Measurements from ENCODE around the gene PAQR4.

The PAQR4 gene

GRCh38 chr16:2985893-2986355 is 16.8 kb downstream of the PAQR4 start:
- Histone ChIP-seq H3K79me2 (ENCODE audit: low read length) (no peaks in the 10 kb centered on the region), H3K27ac (ENCODE audit: low read length) (no peak overlapping the region), H2AFZ (ENCODE audit: low read depth, low read length) (no peak overlapping the region), H4K20me1 (ENCODE audit: insufficient read depth, low read length) (no peaks in the 10 kb centered on the region), H3K4me1 (ENCODE audit: low read length) (peaks cover 7% of the 10 kb centered on the region), H3K9ac (ENCODE audit: low read length) (no peak overlapping the region), H3K27me3 (ENCODE audit: low read depth, low read length) (peaks cover 24% of the 10 kb centered on the region), H3K36me3 (replicated peaks; ENCODE audit: low read depth, low read length) (no peaks in the 10 kb centered on the region), H3K4me3 (ENCODE audit: low read length) (no peak overlapping the region), H3K9me3 (ENCODE audit: insufficient read depth, low read length) (no peaks in the 10 kb centered on the region), H3K4me2 (ENCODE audit: low read length) (no peak overlapping the region)
- TF ChIP-seq EZH2phosphoT487 (IDR thresholded peaks at IDR 0.05; ENCODE audit: low read depth) (no peak), CTCF (IDR thresholded peaks at IDR 0.05; ENCODE audit: low read depth, low read length) (no peak)

- Histone ChIP-seq H3K4me3 (ENCODE audit: low read length) (no peak overlapping the region), H3K4me2 (ENCODE audit: low read length) (no peak overlapping the region), H4K20me1 (ENCODE audit: insufficient read depth, low read length) (no peaks in the 10 kb centered on the region), H3K9me3 (ENCODE audit: insufficient read depth, low read length) (no peaks in the 10 kb centered on the region), H3K27ac (ENCODE audit: low read length) (no peak overlapping the region), H3K4me1 (ENCODE audit: low read length) (peaks cover 4% of the 10 kb centered on the region), H3K9ac (ENCODE audit: low read length) (no peak overlapping the region), H2AFZ (ENCODE audit: low read depth, low read length) (no peak overlapping the region), H3K79me2 (ENCODE audit: low read length) (no peaks in the 10 kb centered on the region), H3K27me3 (ENCODE audit: low read depth, low read length) (peaks cover 25% of the 10 kb centered on the region), H3K36me3 (replicated peaks; ENCODE audit: low read depth, low read length) (no peaks in the 10 kb centered on the region)
- TF ChIP-seq EZH2phosphoT487 (IDR thresholded peaks at IDR 0.05; ENCODE audit: low read depth) (no peak), CTCF (IDR thresholded peaks at IDR 0.05; ENCODE audit: low read depth, low read length) (no peak)
Measured at GRCh38 chr16:2986623-2987188, 17.6 kb downstream of the PAQR4 start.

- Histone ChIP-seq H3K36me3 (replicated peaks; ENCODE audit: low read depth, low read length) (no peaks in the 10 kb centered on the region), H4K20me1 (ENCODE audit: insufficient read depth, low read length) (no peaks in the 10 kb centered on the region), H3K79me2 (ENCODE audit: low read length) (no peaks in the 10 kb centered on the region), H3K9ac (ENCODE audit: low read length) (no peak overlapping the region), H3K27me3 (ENCODE audit: low read depth, low read length) (peaks cover 25% of the 10 kb centered on the region), H3K27ac (ENCODE audit: low read length) (no peak overlapping the region), H3K4me1 (ENCODE audit: low read length) (peaks cover 4% of the 10 kb centered on the region), H3K9me3 (ENCODE audit: insufficient read depth, low read length) (no peaks in the 10 kb centered on the region), H3K4me3 (ENCODE audit: low read length) (no peak overlapping the region), H3K4me2 (ENCODE audit: low read length) (no peak overlapping the region), H2AFZ (ENCODE audit: low read depth, low read length) (no peak overlapping the region)
- no peak for TF ChIP-seq CTCF (IDR thresholded peaks at IDR 0.05; ENCODE audit: low read depth, low read length)
- no peak for TF ChIP-seq EZH2phosphoT487 (IDR thresholded peaks at IDR 0.05; ENCODE audit: low read depth)
Measured at GRCh38 chr16:2987286-2987685, 18.1 kb downstream of the PAQR4 start.

GRCh38 chr16:2987833-2988232 is 18.7 kb downstream of the PAQR4 start:
- H3K4me3 ChIP-seq (ENCODE audit: low read length), result no peak overlapping the region
- no peaks in the 10 kb centered on the region for H4K20me1 ChIP-seq (ENCODE audit: insufficient read depth, low read length)
- H3K79me2 ChIP-seq (ENCODE audit: low read length), result no peaks in the 10 kb centered on the region
- no peak overlapping the region for H3K27ac ChIP-seq (ENCODE audit: low read length)
- peaks cover 4% of the 10 kb centered on the region for H3K4me1 ChIP-seq (ENCODE audit: low read length)
- no peaks in the 10 kb centered on the region for H3K36me3 ChIP-seq (replicated peaks; ENCODE audit: low read depth, low read length)
- H3K27me3 ChIP-seq (ENCODE audit: low read depth, low read length), result peaks cover 25% of the 10 kb centered on the region
- no peak for TF ChIP-seq EZH2phosphoT487 (IDR thresholded peaks at IDR 0.05; ENCODE audit: low read depth)
- TF ChIP-seq CTCF (IDR thresholded peaks at IDR 0.05; ENCODE audit: low read depth, low read length), result no peak
- H3K4me2 ChIP-seq (ENCODE audit: low read length), result no peak overlapping the region
- H3K9ac ChIP-seq (ENCODE audit: low read length), result no peak overlapping the region
- H3K9me3 ChIP-seq (ENCODE audit: insufficient read depth, low read length), result no peaks in the 10 kb centered on the region
- no peak overlapping the region for H2AFZ ChIP-seq (ENCODE audit: low read depth, low read length)

All from OCI-LY3 (cell line).